ENCODE results near the gene SDHA.

DNA sequence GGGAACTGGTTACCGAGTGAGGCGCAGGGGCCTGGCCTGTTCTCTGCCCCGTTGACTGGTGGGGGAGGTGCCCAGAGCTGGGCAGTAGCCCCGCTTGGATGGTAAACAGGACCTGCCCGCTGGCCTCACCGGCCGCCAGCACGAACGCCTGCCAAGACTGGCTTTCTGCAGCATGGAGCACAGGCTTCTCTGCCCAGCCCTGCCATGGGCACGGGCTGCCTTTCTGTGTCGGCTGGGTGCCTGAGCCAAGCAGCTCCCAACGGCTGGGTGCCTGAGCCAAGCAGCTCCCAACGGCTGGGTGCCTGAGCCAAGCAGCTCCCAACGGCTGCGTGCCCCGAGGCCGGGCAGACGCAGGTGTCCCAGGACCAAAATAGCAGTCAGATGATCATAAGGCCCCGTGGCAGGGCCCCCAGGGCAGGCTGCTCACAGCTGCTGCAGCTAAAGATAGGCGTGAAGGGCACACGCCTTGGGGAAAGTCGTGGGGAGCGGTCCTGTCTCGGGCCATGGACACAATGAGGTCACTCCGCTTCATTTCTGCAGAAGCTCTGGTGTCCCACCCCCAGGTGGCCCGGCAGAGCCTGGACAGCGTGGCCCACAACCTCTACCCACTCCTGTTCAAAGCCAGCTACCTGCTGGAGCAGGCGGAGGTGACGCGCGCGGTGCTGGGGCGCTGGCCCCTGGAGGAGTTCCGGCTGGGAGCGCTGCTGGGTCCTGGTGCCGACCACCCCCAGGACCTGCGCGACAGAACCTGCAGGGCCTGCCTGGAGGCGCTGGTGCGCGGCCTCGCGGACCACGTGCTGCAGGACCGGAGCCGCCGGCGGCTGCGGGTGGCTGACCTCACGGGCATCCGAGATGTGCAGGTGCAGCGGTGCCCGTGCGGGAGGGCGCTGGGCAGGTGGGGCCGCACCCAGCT, 26.8 kb upstream of the SDHA start, which contains the start of gene LRRC14B:
- TF ChIP-seq ZNF24 (IDR thresholded peaks at IDR 0.05) (no peak), GATAD2B (IDR thresholded peaks at IDR 0.05; ENCODE audit: borderline replicate concordance) (no peak), JUND (IDR thresholded peaks at IDR 0.05; ENCODE audit: borderline replicate concordance, low read depth, low read length) (no peak), JUND (tag; IDR thresholded peaks at IDR 0.05; ENCODE audit: borderline replicate concordance, low read depth, low read length) (no peak), POLR2A (conservative IDR thresholded peaks at IDR 0.05) (no peak)

Data from K562 (cell line).